Esophagus muscularis mucosa (tissue), 4 donors: ENCODE data around the gene ZFYVE28. TPM values are rescaled to one million over a fixed set of nuclear protein-coding genes. Genes with fewer than 3 reads are reported as not detected.

Source experiments
- DNase-seq: peaks from one replicate; pipeline ENCODE4 v3.0.0-alpha.2; 2017; ENCODE audit errors: extremely low spot score
- H3K27ac ChIP-seq, 4 donors: fragments of 200-600 bp; sonication (generic); replicated peaks in 1 of 4; 1 replicate in 3 of 4; 2 replicates in 1 of 4; pipeline ENCODE4 v1.5.1; 2016 to 2019; ENCODE audit warnings: mild to moderate bottlenecking in 1 of 4
- H3K27me3 ChIP-seq, 4 donors: fragments of 200-600 bp; sonication (generic); one replicate each; pipeline versions ENCODE4 v1.5.1 to v1.6.0; 2016 to 2019
- H3K36me3 ChIP-seq, 4 donors: fragments of 200-600 bp; sonication (generic); one replicate each; pipeline ENCODE4 v1.5.1; 2016 to 2019
- H3K4me1 ChIP-seq, 4 donors: fragments of 200-600 bp; sonication (generic); one replicate each; pipeline ENCODE4 v1.5.1; 2016 to 2019
- H3K4me3 ChIP-seq, 4 donors: fragments of 200-600 bp; sonication (generic); 1 replicate in 2 of 4; 2 replicates in 2 of 4; pipeline ENCODE4 v1.5.1; 2016 to 2019; ENCODE audit warnings: mild to moderate bottlenecking in 4 of 4, moderate library complexity in 1 of 4
- H3K9me3 ChIP-seq, 4 donors: fragments of 200-600 bp; sonication (generic); 1 replicate in 3 of 4; 2 replicates in 1 of 4; pipeline ENCODE4 v1.5.1; 2016 to 2019
- EP300 ChIP-seq: sonication (generic); formaldehyde crosslinking; IDR thresholded peaks from one replicate; pipeline ENCODE4 v1.6.1; 2017; ENCODE audit warnings: antibody characterized with exemption
- POLR2A ChIP-seq: fragments of 450-650 bp; IDR thresholded peaks from one replicate; pipeline ENCODE4 v1.6.1; 2017; ENCODE audit warnings: antibody characterized with exemption, moderate library complexity, mild to moderate bottlenecking, low read depth
- POLR2AphosphoS5 ChIP-seq, 2 donors: sonication (generic); formaldehyde crosslinking; IDR thresholded peaks; one replicate each; pipeline ENCODE4 v1.6.1; 2017; ENCODE audit warnings: antibody characterized with exemption in 2 of 2
- WGBS: methylation state at CpG from one replicate; pipeline ENCODE4 v1.1.5; 2018; 5-methylcytosine and 5-hydroxymethylcytosine counted together
- intact Hi-C: fragments of 100-400 bp; cut with DNase I; formaldehyde crosslinking; loops from one replicate; pipeline ENCODE4 v1.15.1; 2023
- total RNA-seq, 4 donors: library from RNA; depleted of rRNA; stranded (reverse); fragments of >200 nt; gene quantifications; one replicate each; pipeline versions ENCODE4 v1.1.0 to v1.2.1, GENCODE V29; 2016
- TF ChIP-seq, protein P1 (sequence below), 3 experiments: fragments of 200-600 bp in 2 of 3; fragments of 450-650 bp in 1 of 3; sonication (generic) in 2 of 3; IDR thresholded peaks; one replicate each; pipeline ENCODE4 v1.5.1; 2017 to 2019; ENCODE audit warnings: antibody characterized with exemption in 3 of 3, mild to moderate bottlenecking in 2 of 3, moderate library complexity in 1 of 3

The ZFYVE28 gene
- total RNA-seq, 4 donors from 2014 or later: 4.5 to 13.4 (median 8.4) TPM

DNA sequence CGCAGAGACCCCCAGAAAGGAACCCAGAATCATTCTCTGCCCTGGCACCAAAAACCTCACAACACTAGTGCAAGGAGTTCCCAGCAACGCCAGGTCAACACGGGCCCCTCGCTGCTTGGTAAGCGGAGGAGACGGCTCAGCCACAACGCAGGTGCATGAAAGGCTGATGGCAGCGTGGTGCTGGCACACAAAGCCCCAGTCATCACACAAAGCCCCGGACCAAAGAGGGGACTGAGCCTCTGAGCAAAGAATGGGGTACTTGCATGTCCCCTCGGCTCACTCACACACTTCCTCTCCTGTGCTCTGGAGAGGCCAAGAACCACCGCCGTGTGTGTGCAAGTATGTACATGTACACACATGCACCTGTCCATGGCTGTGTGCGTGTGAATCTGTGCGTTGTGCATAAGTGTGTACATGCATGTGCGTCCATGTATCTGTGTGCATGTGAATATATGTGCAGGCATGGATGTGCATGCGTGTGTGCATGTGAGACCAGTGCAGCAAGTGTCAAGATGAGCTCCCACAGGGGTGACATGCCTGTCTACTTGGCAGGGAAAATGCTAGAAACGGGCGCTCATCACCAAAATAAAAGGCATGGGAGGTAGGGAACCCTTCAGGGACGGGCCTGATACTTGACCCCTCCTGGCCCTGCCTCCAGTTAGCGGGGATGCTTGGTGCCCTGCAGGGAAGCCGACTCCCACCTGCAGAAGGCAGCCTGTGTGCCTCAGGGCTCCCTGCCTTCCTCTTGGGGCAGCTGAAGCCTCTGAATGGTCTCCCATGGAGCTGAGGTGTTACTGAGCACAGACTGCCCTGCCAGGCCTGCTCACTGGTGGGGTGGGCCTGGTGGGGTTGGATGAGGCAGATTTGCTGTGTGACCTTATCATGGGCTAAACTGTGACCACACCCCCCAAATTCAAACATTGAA, 60.4 kb downstream of the ZFYVE28 start:
- Histone ChIP-seq H3K4me3 (no peak overlapping the region), H3K27me3 (no peaks in the 10 kb centered on the region), H3K36me3 (peaks cover 0 to 2% (median 0%) of the 10 kb centered on the region in 4 donors), H3K27ac (no peak overlapping the region), H3K4me1 (peaks cover 0 to 7% (median 3%) of the 10 kb centered on the region in 4 donors), H3K9me3 (no peaks in the 10 kb centered on the region)
- DNase-seq: no peak
- intact Hi-C loops: no loop called here
- WGBS: 79% methylated on average over 14 of the region's 21 CpGs
- TF ChIP-seq, protein P1, sequence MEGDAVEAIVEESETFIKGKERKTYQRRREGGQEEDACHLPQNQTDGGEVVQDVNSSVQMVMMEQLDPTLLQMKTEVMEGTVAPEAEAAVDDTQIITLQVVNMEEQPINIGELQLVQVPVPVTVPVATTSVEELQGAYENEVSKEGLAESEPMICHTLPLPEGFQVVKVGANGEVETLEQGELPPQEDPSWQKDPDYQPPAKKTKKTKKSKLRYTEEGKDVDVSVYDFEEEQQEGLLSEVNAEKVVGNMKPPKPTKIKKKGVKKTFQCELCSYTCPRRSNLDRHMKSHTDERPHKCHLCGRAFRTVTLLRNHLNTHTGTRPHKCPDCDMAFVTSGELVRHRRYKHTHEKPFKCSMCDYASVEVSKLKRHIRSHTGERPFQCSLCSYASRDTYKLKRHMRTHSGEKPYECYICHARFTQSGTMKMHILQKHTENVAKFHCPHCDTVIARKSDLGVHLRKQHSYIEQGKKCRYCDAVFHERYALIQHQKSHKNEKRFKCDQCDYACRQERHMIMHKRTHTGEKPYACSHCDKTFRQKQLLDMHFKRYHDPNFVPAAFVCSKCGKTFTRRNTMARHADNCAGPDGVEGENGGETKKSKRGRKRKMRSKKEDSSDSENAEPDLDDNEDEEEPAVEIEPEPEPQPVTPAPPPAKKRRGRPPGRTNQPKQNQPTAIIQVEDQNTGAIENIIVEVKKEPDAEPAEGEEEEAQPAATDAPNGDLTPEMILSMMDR (IDR thresholded peaks at IDR 0.05): no peak
- TF ChIP-seq POLR2A: no peak
- no peak for TF ChIP-seq POLR2AphosphoS5 (IDR thresholded peaks at IDR 0.05)
- no peak for TF ChIP-seq EP300

DNA sequence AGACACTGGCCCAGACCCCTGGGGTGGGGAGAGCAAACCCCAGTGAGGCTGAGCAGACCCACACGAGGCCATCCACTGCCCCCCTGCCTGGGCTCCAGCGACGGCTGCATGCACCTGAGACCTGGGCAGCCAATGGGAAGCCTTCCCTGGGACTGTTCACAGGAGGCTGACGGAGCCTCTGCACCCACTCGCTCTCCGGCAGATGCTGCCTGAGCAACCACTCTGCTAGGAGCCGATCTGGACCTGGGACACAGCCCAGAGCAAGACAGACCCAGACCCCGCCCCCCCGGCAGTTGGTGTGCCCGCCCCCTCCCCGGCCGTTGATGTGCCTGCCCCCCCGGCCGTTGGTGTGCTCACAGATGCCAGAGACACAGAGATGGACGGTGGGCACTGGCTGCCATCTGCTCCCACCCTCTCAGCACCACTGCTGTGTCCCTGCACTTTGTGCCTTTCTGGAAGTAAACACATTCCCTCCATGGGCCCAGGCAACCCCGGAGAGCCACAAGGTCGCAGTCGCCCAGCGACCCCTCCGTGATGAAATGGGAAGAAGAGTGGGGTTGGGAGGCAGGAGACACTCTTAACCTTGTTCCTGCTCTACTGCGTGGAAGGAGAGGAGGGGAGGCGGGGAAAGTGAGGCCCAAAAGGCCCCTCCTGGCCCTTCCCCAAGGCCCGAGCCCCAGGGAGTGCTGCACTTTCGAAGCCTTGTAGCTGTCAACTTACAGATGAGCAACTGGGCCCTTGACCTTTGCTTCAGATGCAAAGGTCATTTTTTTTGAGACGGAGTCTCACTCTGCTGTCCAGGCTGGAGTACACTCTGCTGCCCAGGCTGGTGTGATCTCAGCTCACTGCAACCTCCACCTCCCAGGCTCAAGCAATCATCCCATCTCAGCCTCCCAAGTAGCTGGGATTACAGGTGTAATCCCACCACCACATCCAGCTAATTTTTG, 62.0 kb downstream of the ZFYVE28 start:
- 87% methylated on average over 11 of the region's 25 CpGs for whole genome bisulfite sequencing
- TF ChIP-seq, protein P1 (IDR thresholded peaks at IDR 0.05): no peak
- TF ChIP-seq EP300: no peak
- TF ChIP-seq POLR2A: no peak
- no peak for TF ChIP-seq POLR2AphosphoS5 (IDR thresholded peaks at IDR 0.05)
- Histone ChIP-seq H3K36me3 (peaks cover 0 to 3% (median 0%) of the 10 kb centered on the region in 4 donors), H3K4me1 (peaks cover 0 to 9% (median 0%) of the 10 kb centered on the region in 4 donors), H3K9me3 (no peaks in the 10 kb centered on the region), H3K27me3 (no peaks in the 10 kb centered on the region), H3K4me3 (no peak overlapping the region), H3K27ac (no peak overlapping the region)
- no peak for DNase-seq
- intact Hi-C loops: no loop called here

DNA sequence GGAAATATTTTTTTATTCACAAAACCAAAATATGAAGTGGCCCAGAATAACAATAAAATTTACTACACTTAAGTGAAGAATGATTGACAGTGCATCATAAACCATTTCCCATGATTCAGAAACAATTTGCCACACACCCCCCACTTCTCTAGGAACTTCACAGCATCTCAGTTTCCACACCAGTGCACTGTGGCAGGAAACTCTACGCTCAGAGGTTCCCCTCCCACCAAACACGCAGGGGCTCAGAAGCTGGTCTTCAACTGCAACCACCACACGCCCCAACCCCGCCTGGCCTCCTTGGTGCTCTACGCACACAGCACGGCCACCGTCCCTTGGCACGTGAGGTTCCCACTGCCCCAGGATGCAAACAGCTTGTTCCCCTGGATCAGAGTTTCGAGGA, 63.7 kb downstream of the ZFYVE28 start:
- Histone ChIP-seq H3K27me3 (no peaks in the 10 kb centered on the region), H3K36me3 (peaks cover 0 to 3% (median 0%) of the 10 kb centered on the region in 4 donors), H3K4me3 (no peak overlapping the region), H3K27ac (no peak overlapping the region), H3K4me1 (peaks cover 0 to 9% (median 0%) of the 10 kb centered on the region in 4 donors), H3K9me3 (no peaks in the 10 kb centered on the region)
- intact Hi-C loops: no loop called here
- 90% methylated on average over 9 of the region's 9 CpGs for WGBS
- no peak for DNase-seq
- TF ChIP-seq EP300 (no peak), POLR2AphosphoS5 (IDR thresholded peaks at IDR 0.05) (no peak), POLR2A (no peak)
- TF ChIP-seq, protein P1 (IDR thresholded peaks at IDR 0.05): no peak

DNA sequence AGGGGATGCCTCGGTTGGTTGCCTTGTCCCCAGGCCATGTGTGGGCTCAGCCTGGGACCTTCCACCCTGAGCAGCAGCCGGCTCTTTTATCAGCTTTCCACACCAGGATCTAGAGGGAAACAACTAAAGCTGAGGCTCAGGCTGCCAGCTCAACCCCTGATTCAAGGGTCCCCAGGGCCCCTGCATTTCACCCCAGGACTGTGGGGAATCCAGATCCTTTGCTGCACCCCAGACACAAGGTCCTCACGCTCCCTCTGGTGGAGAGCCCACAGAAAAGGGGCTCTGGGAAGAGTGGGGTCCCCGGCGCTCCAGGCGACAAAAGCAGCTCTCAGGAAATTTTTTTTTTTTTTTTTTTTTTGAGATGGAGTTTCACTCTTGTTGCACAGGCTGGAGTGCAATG, 64.3 kb downstream of the ZFYVE28 start:
- no peak for TF ChIP-seq POLR2AphosphoS5 (IDR thresholded peaks at IDR 0.05)
- no peak for TF ChIP-seq EP300
- TF ChIP-seq, protein P1 (IDR thresholded peaks at IDR 0.05): peak in 2 of 3 experiments; percentile 11 to 24
- Histone ChIP-seq H3K9me3 (no peaks in the 10 kb centered on the region), H3K36me3 (peaks cover 0 to 3% (median 0%) of the 10 kb centered on the region in 4 donors), H3K27ac (no peak overlapping the region), H3K27me3 (no peaks in the 10 kb centered on the region), H3K4me1 (peaks cover 0 to 9% (median 0%) of the 10 kb centered on the region in 4 donors), H3K4me3 (no peak overlapping the region)
- DNase-seq: no peak
- WGBS: 66% methylated on average over 5 of the region's 6 CpGs
- intact Hi-C loops: no loop called here
